ENCODE data around the gene HACD2.

DNA sequence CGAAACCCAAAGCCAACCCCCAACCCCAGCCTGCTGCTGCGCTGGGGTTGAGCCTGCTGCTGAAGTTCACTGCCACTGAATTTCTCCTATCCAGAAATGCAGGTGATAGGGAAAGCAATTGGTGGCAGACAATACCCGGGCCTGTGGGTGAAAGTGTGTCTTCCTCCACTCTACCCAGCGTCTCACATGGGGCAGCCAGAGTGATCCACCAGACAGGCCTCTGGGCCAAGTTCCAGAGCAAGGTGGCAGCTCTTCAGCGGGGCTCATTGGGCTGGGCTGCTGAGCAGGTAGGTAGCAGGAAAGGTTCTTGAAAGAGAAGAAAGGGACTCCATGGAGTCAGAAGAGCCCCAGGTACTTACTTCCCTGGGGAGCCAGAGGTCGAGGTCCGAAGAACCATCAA, 141.9 kb downstream of the HACD2 start:
- TF ChIP-seq, protein P1, sequence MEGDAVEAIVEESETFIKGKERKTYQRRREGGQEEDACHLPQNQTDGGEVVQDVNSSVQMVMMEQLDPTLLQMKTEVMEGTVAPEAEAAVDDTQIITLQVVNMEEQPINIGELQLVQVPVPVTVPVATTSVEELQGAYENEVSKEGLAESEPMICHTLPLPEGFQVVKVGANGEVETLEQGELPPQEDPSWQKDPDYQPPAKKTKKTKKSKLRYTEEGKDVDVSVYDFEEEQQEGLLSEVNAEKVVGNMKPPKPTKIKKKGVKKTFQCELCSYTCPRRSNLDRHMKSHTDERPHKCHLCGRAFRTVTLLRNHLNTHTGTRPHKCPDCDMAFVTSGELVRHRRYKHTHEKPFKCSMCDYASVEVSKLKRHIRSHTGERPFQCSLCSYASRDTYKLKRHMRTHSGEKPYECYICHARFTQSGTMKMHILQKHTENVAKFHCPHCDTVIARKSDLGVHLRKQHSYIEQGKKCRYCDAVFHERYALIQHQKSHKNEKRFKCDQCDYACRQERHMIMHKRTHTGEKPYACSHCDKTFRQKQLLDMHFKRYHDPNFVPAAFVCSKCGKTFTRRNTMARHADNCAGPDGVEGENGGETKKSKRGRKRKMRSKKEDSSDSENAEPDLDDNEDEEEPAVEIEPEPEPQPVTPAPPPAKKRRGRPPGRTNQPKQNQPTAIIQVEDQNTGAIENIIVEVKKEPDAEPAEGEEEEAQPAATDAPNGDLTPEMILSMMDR (IDR thresholded peaks at IDR 0.05; ENCODE audit: low read depth, low read length): no peak
- TF ChIP-seq POLR2A (IDR thresholded peaks at IDR 0.05; ENCODE audit: extremely low read depth, insufficient read length) (no peak), MYC (IDR thresholded peaks at IDR 0.05; ENCODE audit: low read depth, low read length) (no peak)
- TF ChIP-seq, protein P2, sequence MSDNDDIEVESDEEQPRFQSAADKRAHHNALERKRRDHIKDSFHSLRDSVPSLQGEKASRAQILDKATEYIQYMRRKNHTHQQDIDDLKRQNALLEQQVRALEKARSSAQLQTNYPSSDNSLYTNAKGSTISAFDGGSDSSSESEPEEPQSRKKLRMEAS (IDR thresholded peaks at IDR 0.05; ENCODE audit: low read depth, low read length): no peak
